Measurements from ENCODE around the gene SNX10. TPM values are rescaled to one million over a fixed set of nuclear protein-coding genes. Genes with fewer than 3 reads are reported as not detected.

The SNX10 gene, protein sequence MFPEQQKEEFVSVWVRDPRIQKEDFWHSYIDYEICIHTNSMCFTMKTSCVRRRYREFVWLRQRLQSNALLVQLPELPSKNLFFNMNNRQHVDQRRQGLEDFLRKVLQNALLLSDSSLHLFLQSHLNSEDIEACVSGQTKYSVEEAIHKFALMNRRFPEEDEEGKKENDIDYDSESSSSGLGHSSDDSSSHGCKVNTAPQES
- 2.8 to 5.4 TPM (median 4.2 TPM) in 5 replicates for total RNA-seq (2022; extraction: Qiagen RNA extraction; ENCODE audit: low read depth)

DNA sequence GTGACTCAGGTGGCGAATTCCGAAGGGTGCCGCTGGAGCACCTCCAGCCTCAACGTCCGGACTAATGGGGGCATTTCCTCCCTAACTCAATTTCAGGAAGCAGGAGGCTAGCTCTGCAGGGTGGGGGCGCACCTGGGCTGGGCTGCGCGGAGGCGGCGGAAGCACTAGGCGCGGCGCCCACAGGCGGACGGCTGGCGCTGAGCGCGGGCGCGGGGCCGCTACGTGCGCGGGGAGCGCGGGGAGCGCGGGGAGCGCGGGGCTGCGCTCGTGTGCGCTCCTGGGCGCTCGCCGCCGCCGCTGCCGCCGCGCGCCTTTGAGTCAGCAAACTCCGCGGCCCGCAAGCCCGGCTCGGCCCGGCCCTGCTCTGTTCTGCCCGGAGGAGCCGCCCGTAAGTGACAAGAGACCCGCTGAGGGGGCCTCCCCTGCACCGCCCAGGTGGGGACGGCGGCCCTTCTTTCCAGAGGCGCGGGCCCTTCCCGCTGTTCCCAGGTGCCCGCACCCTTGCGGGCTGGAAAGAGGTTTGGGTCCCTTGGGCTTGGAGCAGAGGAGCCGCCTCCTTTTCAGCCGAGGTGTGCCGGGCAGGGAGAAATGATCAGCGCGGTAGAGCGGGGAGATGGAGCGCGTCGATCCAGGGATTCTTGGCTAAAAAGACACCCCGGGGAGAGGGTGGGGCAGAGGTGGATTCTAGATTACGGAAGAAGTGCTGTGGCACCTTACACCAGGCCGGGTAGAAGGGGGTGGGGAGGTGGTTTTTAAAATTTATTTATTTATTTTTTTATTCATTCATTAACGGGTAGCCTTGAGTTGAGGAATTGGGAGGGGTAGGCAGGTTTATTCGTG, at the start of gene SNX10:
TSS of gene SNX10 (plus strand) at position 164 of the 840 bp plus-strand sequence. CDS start 54,581 bp downstream, outside the sequence.

Other genes starting within 250 kb of the SNX10 start
- gene NFE2L3, start 139.7 kb upstream of the SNX10 start, total RNA-seq (2022; extraction: Qiagen RNA extraction; ENCODE audit: low read depth), result 9.4 to 10.9 TPM (median 10.0 TPM) in 5 replicates
- 1,161 to 1,443 TPM (median 1,264 TPM) in 5 replicates for gene HNRNPA2B1, start 91.1 kb upstream of the SNX10 start, total RNA-seq (2022; extraction: Qiagen RNA extraction; ENCODE audit: low read depth)
- 234 to 267 TPM (median 257 TPM) in 5 replicates for gene CBX3, start 90.1 kb upstream of the SNX10 start, total RNA-seq (2022; extraction: Qiagen RNA extraction; ENCODE audit: low read depth)